ENCODE results near the gene CALCB. TPM values are rescaled to one million over a fixed set of nuclear protein-coding genes. Genes with fewer than 3 reads are reported as not detected.
A peak's percentile ranks its signal among the peaks of the same experiment; 100 is the strongest.

Gene CALCB
- total RNA-seq, 1 experiment from 2014 or later, result 4.3 TPM

- no TSS peak for BruUV-seq (replicated peaks)
- ChIA-PET POLR2A (interaction anchor here (1.0 kb wide), 1 partner anchor 18 kb away, joined by 3 read pairs; no protein-coding TSS in a partner anchor), CTCF (interaction anchor here (0.7 to 10.2 kb wide), 2 partner anchors 163 to 281 kb away, joined by 3 to 292 read pairs; no protein-coding TSS in a partner anchor)
- Mint-ChIP-seq H3K9me3 (ENCODE audit: unreplicated experiment) (peaks cover 10% of the 10 kb centered on the region), H3K27me3 (ENCODE audit: insufficient read depth, unreplicated experiment) (no peaks in the 10 kb centered on the region), H3K4me3 (ENCODE audit: unreplicated experiment) (no peak overlapping the region), H3K27ac (ENCODE audit: low read depth, unreplicated experiment) (no peak overlapping the region), H3K36me3 (ENCODE audit: insufficient read depth, unreplicated experiment) (no peaks in the 10 kb centered on the region), H3K4me1 (ENCODE audit: insufficient read depth, unreplicated experiment) (no peaks in the 10 kb centered on the region)
- no peak for TF ChIP-seq CTCF (IDR thresholded peaks at IDR 0.05; ENCODE audit: unreplicated experiment)
- DNase-seq (ENCODE audit: unreplicated experiment), result no peak
- intact Hi-C loops (cut with micrococcal nuclease), result no loop called here
These were observed 1.7 kb upstream of the CALCB start for GRCh38 chr11:15071556-15072255.

- H3K27me3 Mint-ChIP-seq (ENCODE audit: insufficient read depth, unreplicated experiment), result no peaks in the 10 kb centered on the region
- no peaks in the 10 kb centered on the region for H3K36me3 Mint-ChIP-seq (ENCODE audit: insufficient read depth, unreplicated experiment)
- ChIA-PET POLR2A (no interaction called here), CTCF (interaction anchor here (0.7 to 10.2 kb wide), 9 partner anchors 10 to 1822 kb away, joined by 3 to 292 read pairs (median 5); no protein-coding TSS in a partner anchor)
- BruUV-seq (replicated peaks), result no TSS peak
- intact Hi-C loops (cut with micrococcal nuclease), result no loop called here
- peaks cover 10% of the 10 kb centered on the region for H3K9me3 Mint-ChIP-seq (ENCODE audit: unreplicated experiment)
- peaks cover 6% of the 10 kb centered on the region for H3K4me1 Mint-ChIP-seq (ENCODE audit: insufficient read depth, unreplicated experiment)
- no peak for DNase-seq (ENCODE audit: unreplicated experiment)
- H3K4me3 Mint-ChIP-seq (ENCODE audit: unreplicated experiment), result no peak overlapping the region
- TF ChIP-seq CTCF (IDR thresholded peaks at IDR 0.05; ENCODE audit: unreplicated experiment), result no peak
- H3K27ac Mint-ChIP-seq (ENCODE audit: low read depth, unreplicated experiment), result no peak overlapping the region
These were observed 746 bp upstream of the CALCB start for GRCh38 chr11:15072551-15073143.

GRCh38 chr11:15074206-15075161 is 1.1 kb downstream of the CALCB start:
- ChIA-PET POLR2A (interaction anchor here (0.7 to 2.3 kb wide), 2 partner anchors 166 to 284 kb away, joined by 3 to 16 read pairs; no protein-coding TSS in a partner anchor), CTCF (interaction anchor here (0.5 to 10.2 kb wide), 70 partner anchors 10 to 1574 kb away, joined by 3 to 292 read pairs (median 4); no protein-coding TSS in a partner anchor)
- Mint-ChIP-seq H3K27ac (ENCODE audit: low read depth, unreplicated experiment) (no peak overlapping the region), H3K9me3 (ENCODE audit: unreplicated experiment) (no peaks in the 10 kb centered on the region), H3K27me3 (ENCODE audit: insufficient read depth, unreplicated experiment) (no peaks in the 10 kb centered on the region), H3K4me1 (ENCODE audit: insufficient read depth, unreplicated experiment) (peaks cover 6% of the 10 kb centered on the region), H3K4me3 (ENCODE audit: unreplicated experiment) (peak overlapping the region; percentile 4), H3K36me3 (ENCODE audit: insufficient read depth, unreplicated experiment) (no peaks in the 10 kb centered on the region)
- peak; percentile 84 for TF ChIP-seq CTCF (IDR thresholded peaks at IDR 0.05; ENCODE audit: unreplicated experiment)
- no TSS peak for BruUV-seq (replicated peaks)
- intact Hi-C loops (cut with micrococcal nuclease), result loop anchor here (1.0 to 2.0 kb wide), 6 partner anchors 21 to 284 kb away; no protein-coding TSS in a partner anchor
- peak; percentile 87 for DNase-seq (ENCODE audit: unreplicated experiment)
